Activated T-cell treated with anti-CD3 and anti-CD28 coated beads for 24 hours (primary cell): ENCODE measurements around the gene ZNF280C.
A peak's percentile ranks its signal among the peaks of the same experiment; 100 is the strongest.
"Not testable (repeated sequence)": the region's sequence is repeated elsewhere in the genome, so short reads cannot be mapped to it uniquely, and the experiment has no call there.

Experiments used
- DNase-seq: peaks from one replicate; pipeline ENCODE4 v3.0.0-alpha.2; 2020; ENCODE audit warnings: low read depth

The ZNF280C gene, protein sequence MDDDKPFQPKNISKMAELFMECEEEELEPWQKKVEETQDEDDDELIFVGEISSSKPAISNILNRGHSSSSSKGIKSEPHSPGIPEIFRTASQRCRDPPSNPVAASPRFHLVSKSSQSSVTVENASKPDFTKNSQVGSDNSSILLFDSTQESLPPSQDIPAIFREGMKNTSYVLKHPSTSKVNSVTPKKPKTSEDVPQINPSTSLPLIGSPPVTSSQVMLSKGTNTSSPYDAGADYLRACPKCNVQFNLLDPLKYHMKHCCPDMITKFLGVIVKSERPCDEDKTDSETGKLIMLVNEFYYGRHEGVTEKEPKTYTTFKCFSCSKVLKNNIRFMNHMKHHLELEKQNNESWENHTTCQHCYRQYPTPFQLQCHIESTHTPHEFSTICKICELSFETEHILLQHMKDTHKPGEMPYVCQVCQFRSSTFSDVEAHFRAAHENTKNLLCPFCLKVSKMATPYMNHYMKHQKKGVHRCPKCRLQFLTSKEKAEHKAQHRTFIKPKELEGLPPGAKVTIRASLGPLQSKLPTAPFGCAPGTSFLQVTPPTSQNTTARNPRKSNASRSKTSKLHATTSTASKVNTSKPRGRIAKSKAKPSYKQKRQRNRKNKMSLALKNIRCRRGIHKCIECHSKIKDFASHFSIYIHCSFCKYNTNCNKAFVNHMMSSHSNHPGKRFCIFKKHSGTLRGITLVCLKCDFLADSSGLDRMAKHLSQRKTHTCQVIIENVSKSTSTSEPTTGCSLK

GRCh38 chrX:130268449-130269170 lies at the start of gene ZNF280C:
TSS of gene ZNF280C (minus strand) at chrX:130268899. CDS start at chrX:130260449, 8,450 bp downstream.
- peak; percentile 85 for DNase-seq

- no peak for DNase-seq
Observed at GRCh38 chrX:130304587-130305368, 36.1 kb upstream of the ZNF280C start.

- no peak for DNase-seq
Observed at GRCh38 chrX:130301977-130302376, 33.3 kb upstream of the ZNF280C start.

GRCh38 chrX:130301405-130301804 lies 32.7 kb upstream of the ZNF280C start:
- no peak for DNase-seq

DNA sequence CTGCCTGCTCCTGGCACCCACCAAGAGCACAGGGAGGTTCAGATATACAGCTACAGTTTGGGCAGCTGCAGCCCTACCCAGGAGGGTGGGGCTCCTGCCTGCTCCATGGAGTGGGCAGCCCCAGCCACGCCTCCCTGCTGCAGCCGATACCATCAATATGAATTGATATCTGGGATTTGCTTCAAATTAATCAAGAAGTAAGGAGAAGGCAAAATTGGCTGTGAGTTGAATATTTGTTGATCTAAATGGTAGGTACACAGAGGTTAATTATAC lies 31.2 kb upstream of the ZNF280C start:
- DNase-seq = no peak

DNA sequence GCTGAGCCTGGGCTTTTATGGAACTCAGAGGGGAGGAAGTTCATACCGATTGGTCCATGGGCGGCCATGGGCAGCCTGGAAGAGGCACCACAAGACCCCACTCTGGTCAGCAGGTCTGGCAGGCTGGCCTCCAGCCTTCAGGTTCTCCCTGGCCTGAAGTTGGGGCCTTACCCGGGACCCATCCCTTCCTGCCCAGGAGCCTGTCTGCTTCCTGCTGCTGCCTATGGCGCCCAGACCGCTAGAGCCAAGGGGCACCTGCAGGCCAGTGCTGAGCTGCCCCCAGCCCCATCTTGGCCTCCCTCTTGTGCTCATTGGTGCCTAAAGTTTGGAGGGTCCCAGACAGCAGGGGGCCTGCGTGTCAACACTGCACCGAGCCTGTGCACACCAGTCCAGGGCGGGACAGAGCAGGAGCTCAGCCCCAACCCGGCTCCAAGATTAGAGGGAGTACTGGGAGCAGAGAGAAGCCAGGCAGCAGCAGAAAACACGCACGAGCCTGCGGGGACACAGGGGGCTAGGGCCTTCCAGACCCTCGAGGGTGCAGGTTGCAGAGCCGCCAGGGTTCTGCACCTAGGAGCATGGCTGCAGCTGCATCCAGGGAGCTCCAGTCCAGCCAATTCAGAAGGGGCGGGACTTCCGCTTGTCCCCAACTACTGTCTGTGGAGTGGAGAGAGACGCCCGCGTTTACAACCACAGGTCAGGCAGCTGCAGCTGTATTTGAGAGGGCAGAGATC lies 30.7 kb upstream of the ZNF280C start:
- DNase-seq = no peak

DNA sequence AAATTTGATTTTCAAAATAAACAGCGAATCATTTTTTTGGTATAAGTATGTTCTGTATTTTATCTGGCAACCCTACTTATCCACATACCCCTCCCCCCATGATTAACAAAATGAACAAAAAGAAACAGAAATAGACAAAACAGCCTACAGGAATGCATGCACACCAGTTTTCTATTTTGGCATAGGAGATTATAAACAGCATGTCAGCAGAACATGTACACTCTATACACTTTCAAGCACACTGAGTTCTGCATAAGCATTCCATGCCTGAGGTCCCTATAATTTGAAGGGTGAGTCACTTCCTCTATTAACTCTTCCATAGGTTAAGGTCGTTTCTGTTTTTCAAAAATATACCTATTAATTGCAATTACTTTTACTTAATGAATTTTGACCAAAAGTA lies 28.0 kb upstream of the ZNF280C start:
- no peak for DNase-seq

- DNase-seq = no peak
Observed at GRCh38 chrX:130296297-130296678, 27.6 kb upstream of the ZNF280C start.

- DNase-seq = no peak
Observed at GRCh38 chrX:130295519-130296296, 27.0 kb upstream of the ZNF280C start.

GRCh38 chrX:130287071-130287770 lies 18.5 kb upstream of the ZNF280C start:
- DNase-seq = no peak

GRCh38 chrX:130285710-130286109 lies 17.0 kb upstream of the ZNF280C start:
- DNase-seq = no peak

DNA sequence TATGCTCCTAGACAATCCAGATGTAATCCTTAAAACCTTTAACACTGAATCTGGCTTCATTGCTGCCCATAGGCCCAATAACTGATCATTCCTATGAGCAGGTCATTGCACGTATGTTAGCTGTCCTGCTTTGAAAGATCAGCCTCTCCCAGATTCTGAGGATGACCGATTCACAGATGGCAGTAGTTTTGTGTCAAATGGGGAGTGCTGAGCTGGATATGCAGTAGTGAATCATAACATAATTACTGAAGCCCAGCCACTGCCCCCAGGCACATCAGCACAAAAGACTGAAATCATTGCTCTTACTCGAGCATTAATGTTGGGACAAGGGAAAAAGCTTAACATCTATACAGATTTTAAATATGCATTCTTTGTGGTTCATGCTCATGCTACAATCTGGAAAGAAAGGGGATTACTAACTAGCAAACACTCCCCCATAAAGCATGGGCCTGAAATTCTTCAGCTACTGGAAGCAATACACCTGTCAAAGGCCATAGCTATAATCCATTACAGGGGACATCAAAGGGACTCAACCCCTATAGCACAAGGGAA lies 16.4 kb upstream of the ZNF280C start:
- DNase-seq = no peak

DNA sequence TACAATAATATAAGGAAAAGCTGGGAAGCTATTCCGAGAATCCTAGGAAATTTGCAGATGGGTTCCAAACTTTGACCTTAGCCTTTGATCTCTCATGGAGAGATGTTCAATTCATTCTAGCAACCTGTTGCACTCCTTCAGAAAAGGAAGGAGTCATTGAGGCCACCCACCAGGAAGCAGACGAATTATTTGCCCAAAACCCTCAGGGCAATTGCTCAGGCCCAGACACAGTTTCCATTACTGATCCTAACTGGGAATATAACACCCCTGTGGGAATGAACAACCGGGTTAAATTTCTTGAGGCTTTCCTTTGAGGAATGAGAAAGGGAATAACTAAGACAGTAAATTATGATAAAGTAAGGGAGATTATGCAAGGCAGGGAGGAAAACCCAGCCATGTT lies 13.5 kb upstream of the ZNF280C start:
- no peak for DNase-seq

DNA sequence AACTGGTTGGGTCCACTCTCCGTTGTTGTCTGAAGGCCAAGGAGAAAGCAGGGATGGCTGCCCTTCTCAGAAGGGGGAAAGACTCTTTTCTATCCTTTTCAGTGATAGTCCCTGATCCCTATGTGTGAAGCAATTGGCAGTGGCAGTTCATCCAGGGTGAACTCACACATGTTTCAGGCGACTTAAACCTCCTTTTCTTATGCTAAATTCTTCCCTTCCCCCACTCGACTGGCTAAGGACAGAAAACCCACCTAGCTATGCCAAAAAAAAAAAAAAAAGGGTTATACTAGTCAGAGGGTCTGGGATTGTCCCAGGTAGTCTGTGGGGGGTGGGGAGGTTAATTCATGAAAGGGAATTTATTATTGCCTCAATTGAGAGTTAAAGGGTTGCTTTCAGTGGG lies 12.2 kb upstream of the ZNF280C start:
- no peak for DNase-seq

DNA sequence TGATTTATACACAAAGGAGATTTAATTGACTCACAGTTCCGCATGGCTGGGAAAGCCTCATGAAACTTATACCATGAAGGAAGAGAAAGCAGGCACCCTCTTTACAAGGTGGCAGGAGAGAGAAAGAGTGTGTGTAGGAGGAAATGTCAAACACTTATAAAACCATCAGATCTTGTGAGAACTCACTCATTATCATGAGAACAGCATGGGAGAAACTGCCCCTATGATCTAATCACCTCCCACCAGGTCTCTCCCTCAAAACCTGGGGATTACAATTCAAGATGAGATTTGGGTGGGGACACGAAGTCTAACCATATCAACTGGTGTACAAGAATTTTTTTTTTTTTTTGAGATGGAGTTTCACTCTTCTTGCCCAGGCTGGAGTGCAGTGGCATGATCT lies 3.6 kb upstream of the ZNF280C start:
- DNase-seq = not testable (repeated sequence)

DNA sequence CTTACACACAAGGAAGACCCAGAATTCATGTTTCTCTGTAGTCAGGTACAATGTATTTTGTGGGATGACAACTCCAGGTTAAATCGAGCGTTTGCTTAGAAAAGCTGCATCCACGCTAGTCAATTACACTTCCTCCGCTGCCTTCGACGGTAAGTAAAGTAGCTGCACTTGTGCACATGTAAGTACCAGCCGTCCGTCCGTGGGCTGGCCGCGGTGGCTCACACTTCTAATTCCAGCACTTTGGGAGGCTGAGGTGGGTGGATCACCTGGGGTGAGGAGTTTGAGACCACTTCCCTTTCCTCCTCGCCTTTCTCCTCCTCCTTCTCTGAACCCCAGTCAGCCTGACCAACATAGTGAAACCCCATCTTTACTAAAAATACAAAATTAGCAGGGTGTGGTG lies 692 bp upstream of the ZNF280C start:
- not testable (repeated sequence) for DNase-seq

- DNase-seq = no peak
Observed at GRCh38 chrX:130267956-130268448, 697 bp downstream of the ZNF280C start.

DNA sequence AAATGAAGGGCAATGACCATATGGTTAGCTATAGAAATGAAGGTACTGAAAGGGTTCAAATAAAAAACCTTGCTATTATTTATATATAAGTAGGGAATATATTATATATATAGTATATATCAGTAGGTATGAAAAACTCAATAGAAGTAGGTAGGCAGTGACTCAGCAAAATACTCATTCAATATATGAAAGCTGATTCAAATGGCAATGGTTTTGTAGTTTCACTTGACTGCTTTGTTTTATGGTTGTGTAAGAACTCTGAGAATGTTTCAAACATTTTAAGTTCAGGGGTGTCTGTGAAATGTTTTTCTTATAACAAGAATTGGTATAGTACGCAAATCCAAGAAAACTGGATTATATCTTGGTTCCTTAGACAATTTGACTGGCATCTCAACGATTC lies 4.1 kb downstream of the ZNF280C start:
- DNase-seq = no peak

GRCh38 chrX:130263016-130263415 lies 5.7 kb downstream of the ZNF280C start:
- no peak for DNase-seq

- no peak for DNase-seq
Observed at GRCh38 chrX:130262231-130262630, 6.5 kb downstream of the ZNF280C start.
